Fibroblast of pulmonary artery (primary cell): ENCODE measurements around the gene EFNB3.

ENCODE experiments used
- DNase-seq: peaks from one replicate; pipeline ENCODE4 v3.0.0-alpha.2; 2010; ENCODE audit warnings: low read depth
- H3K4me3 ChIP-seq: replicated peaks from 2 replicates; pipeline ENCODE4 v1.5.1; 2011; ENCODE audit warnings: low read depth, mild to moderate bottlenecking, control low read depth, low read length, moderate library complexity
- CTCF ChIP-seq: IDR thresholded peaks from 2 replicates; pipeline ENCODE4 v1.5.1; 2011; ENCODE audit warnings: mild to moderate bottlenecking, control low read depth, low read length, inconsistent platforms; ENCODE audit errors: missing control alignments

EFNB3 gene

GRCh38 chr17:7755095-7755890 lies 50.3 kb downstream of the EFNB3 start:
- TF ChIP-seq CTCF = no peak
- no peak for DNase-seq
- H3K4me3 ChIP-seq = no peak overlapping the region

GRCh38 chr17:7756968-7757367 lies 52.0 kb downstream of the EFNB3 start:
- no peak for TF ChIP-seq CTCF
- DNase-seq = no peak
- no peak overlapping the region for H3K4me3 ChIP-seq
